Lower leg skin (tissue), 4 donors: ENCODE data around the gene CRTC1. TPM values are rescaled to one million over a fixed set of nuclear protein-coding genes. Genes with fewer than 3 reads are reported as not detected.

Experiments
- DNase-seq, 2 donors: peaks; one replicate each; pipeline ENCODE4 v3.0.0-alpha.2; 2019; ENCODE audit warnings: low spot score in 2 of 2
- H3K4me3 ChIP-seq: fragments of 200-600 bp; sonication (generic); 2 replicates; pipeline ENCODE4 v1.5.1; 2017; ENCODE audit warnings: mild to moderate bottlenecking, low read depth; ENCODE audit not compliant: poor library complexity, severe bottlenecking
- CTCF ChIP-seq, 3 donors: fragments of 450-650 bp; IDR thresholded peaks; one replicate each; pipeline ENCODE4 v1.5.1; 2016; ENCODE audit warnings: antibody characterized with exemption in 3 of 3, mild to moderate bottlenecking in 3 of 3, moderate library complexity in 2 of 3
- POLR2A ChIP-seq, 2 donors: fragments of 450-650 bp; IDR thresholded peaks; one replicate each; pipeline ENCODE4 v1.6.1; 2016 to 2017; ENCODE audit warnings: antibody characterized with exemption in 2 of 2, mild to moderate bottlenecking in 1 of 2, moderate library complexity in 1 of 2
- WGBS, 2 donors: methylation state at CpG; one replicate each; pipeline ENCODE4 v1.1.5; 2018; 5-methylcytosine and 5-hydroxymethylcytosine counted together
- intact Hi-C: fragments of 100-400 bp; cut with DNase I; formaldehyde crosslinking; loops from one replicate; pipeline ENCODE4 v1.15.0; 2023; ENCODE audit warnings: low total_unique reads
- total RNA-seq, 4 donors: library from RNA; depleted of rRNA; stranded (reverse); fragments of >200 nt; gene quantifications; one replicate each; pipeline ENCODE4 v1.1.0, GENCODE V29; 2016

CRTC1 gene
- total RNA-seq, 4 donors from 2014 or later = 2.1 to 5.5 (median 4.2) TPM

GRCh38 chr19:18776736-18777135 is 93.3 kb downstream of the CRTC1 start:
- intact Hi-C loops = no loop called here
- TF ChIP-seq POLR2A (IDR thresholded peaks at IDR 0.05) (no peak), CTCF (IDR thresholded peaks at IDR 0.05) (no peak)
- WGBS, 2 donors = 73 to 77% methylated on average over 7 to 12 of the region's 12 CpGs
- DNase-seq = no peak
- no peak overlapping the region for H3K4me3 ChIP-seq

GRCh38 chr19:18777301-18778075 is 94.0 kb downstream of the CRTC1 start:
- no peak for DNase-seq
- intact Hi-C loops = no loop called here
- WGBS, 2 donors = 60 to 73% methylated on average over 33 to 54 of the region's 71 CpGs

GRCh38 chr19:18778076-18778389 is 94.6 kb downstream of the CRTC1 start:
- H3K4me3 ChIP-seq = no peak overlapping the region
- intact Hi-C loops = no loop called here
- DNase-seq = no peak
- 58 to 78% methylated on average over 10 to 11 of the region's 11 CpGs for WGBS, 2 donors
- TF ChIP-seq CTCF (IDR thresholded peaks at IDR 0.05) (no peak), POLR2A (IDR thresholded peaks at IDR 0.05) (no peak)

More at GRCh38 chr19:18777301-18778075, 94.0 kb downstream of the CRTC1 start:
- TF ChIP-seq CTCF (IDR thresholded peaks at IDR 0.05) = no peak
- TF ChIP-seq POLR2A (IDR thresholded peaks at IDR 0.05) = no peak
- H3K4me3 ChIP-seq = no peak overlapping the region

- TF ChIP-seq CTCF (IDR thresholded peaks at IDR 0.05) = no peak
- no peak for TF ChIP-seq POLR2A (IDR thresholded peaks at IDR 0.05)
- no peak overlapping the region for H3K4me3 ChIP-seq
- 86 to 88% methylated on average over 14 of the region's 14 CpGs for WGBS, 2 donors
- intact Hi-C loops = no loop called here
- no peak for DNase-seq
Measured at GRCh38 chr19:18778826-18779495, 95.5 kb downstream of the CRTC1 start.

- no peak overlapping the region for H3K4me3 ChIP-seq
- intact Hi-C loops = no loop called here
- no peak for DNase-seq
- TF ChIP-seq POLR2A (IDR thresholded peaks at IDR 0.05) = no peak
- no peak for TF ChIP-seq CTCF (IDR thresholded peaks at IDR 0.05)
- WGBS, 2 donors = 86 to 90% methylated on average over 17 of the region's 17 CpGs
Measured at GRCh38 chr19:18780081-18780480, 96.6 kb downstream of the CRTC1 start.
